ENCODE results near the gene KRTAP5-6.
"Not testable (repeated sequence)": the region's sequence is repeated elsewhere in the genome, so short reads cannot be mapped to it uniquely, and the experiment has no call there.

Gene KRTAP5-6

DNA sequence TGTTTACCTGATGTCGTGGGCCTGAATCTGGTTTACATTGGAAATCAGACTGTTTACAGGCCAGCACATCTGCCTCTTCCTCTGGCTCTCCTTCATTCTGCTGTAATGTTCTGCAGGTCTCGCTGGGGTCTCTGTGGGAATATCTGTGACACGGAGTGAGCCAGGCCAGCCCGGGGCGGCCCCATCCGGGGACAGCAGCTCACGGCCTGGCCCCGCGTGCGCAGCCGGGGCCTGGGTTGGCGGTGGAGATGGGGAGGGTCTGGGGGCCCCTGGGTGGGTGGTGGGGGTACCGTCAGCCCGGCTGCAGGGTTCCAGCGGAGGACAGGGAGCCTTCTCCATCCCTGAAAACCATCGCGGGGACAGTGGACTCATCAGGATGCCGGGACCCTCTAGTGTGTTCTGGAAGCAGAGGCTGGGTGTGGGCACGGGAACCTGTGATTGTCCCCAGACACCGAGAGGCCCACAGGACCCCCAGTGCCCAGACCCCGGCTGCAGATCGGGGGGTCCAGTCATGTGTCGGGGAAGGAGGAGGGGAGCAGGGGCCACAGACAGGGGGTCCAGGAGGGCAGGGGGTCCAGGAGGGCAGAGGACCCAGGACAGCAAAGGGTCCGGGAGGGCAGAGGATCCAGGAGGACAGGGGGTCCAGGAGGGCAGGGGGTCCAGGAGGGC is 13.0 kb upstream of the KRTAP5-6 start:
- not testable (repeated sequence) for DNase-seq

DNA sequence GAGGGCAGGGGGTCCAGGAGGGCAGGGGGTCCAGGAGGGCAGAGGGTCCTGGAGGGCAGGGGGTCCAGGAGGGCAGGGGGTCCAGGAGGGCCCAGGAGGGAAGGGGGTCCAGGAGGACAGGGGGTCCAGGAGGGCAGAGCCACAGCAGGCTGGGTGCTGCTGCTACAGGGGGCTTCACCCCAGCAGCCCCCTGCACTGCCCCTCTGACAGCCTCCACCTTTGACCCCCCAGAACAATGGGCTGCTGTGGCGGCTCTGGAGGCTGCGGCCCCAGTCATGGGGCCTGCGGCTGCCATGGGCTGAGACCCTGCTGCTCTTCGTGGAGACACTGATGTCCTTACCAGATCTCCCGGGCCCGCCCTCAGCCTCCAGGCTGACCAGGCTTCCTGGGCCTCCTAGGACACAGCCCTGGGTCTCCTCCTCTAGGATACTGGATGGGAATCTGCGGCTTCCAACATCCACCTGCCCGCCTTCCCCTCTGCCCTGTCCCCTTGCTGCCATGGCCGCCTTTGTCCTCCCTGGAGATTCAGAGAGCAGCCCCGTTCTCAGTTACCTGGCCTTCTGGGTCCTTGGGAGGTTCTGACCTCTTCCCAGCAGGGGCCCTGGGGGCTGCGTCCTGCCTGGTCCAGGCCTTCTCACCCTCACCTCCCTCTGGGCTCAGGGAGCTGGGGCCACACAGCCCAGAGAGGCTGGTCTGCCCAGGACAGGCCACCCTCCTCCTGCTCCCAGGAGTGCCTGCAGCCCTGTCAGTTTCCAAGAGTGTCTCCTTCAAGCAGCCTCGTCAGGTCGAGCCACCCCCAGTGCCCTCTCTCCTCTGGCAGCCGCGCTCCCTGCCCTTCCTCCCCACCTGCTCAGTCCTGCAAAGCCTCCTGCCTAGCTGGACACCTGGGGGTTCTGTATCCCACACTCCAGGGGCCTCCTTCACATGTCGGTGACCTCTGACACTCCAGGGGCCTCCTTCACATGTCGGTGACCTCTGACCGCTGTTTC is 11.8 kb upstream of the KRTAP5-6 start:
- DNase-seq = not testable (repeated sequence)

DNA sequence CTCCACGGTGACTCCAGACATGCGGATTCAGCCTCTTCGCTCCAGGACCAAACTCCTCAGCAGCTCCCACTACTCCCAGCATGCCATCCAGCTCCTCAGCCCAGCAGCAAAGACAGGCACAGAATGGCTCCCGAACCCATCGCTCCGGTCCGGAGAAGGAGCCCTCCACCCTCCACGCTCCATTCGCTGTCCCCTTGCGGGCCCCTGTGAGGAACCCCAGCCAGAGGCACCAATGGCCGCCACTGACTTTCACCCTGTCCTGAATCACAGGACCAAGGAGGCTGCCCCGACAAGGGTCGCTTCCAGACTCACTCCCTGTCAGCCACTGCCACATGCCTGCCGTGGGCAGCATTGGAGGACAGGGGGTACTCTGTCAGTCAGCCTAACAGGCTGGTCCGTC is 10.8 kb upstream of the KRTAP5-6 start:
- DNase-seq = not testable (repeated sequence)

DNA sequence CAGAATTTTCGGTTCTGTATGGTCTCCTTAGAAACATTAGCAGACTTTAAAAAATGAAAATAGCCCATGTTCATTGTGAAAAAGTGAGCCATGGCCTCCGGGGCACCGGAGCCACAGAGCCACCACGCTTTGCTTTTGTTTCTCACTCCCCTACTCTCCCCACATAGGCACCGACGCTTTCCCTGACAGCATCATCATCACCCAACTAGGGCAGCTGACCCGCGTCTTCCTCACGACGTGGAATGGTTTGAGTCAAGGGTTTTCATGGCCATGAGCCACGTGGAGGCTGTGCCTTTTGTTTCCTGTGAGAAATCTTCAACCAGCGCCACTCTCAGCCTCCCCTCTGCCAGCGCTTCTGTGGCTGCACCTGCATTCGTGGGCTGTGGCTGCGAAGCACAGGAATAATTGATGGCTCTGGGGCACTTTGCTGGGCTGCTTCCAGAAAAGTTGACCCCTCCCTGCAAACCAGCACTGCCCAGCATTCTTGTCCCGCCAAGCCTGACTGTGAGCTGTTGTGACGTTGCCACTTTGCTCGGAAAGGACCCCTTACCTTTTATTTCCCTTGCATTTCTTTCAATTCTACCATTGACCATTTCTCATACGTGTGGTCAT is 8.6 kb upstream of the KRTAP5-6 start:
- DNase-seq = not testable (repeated sequence)

DNA sequence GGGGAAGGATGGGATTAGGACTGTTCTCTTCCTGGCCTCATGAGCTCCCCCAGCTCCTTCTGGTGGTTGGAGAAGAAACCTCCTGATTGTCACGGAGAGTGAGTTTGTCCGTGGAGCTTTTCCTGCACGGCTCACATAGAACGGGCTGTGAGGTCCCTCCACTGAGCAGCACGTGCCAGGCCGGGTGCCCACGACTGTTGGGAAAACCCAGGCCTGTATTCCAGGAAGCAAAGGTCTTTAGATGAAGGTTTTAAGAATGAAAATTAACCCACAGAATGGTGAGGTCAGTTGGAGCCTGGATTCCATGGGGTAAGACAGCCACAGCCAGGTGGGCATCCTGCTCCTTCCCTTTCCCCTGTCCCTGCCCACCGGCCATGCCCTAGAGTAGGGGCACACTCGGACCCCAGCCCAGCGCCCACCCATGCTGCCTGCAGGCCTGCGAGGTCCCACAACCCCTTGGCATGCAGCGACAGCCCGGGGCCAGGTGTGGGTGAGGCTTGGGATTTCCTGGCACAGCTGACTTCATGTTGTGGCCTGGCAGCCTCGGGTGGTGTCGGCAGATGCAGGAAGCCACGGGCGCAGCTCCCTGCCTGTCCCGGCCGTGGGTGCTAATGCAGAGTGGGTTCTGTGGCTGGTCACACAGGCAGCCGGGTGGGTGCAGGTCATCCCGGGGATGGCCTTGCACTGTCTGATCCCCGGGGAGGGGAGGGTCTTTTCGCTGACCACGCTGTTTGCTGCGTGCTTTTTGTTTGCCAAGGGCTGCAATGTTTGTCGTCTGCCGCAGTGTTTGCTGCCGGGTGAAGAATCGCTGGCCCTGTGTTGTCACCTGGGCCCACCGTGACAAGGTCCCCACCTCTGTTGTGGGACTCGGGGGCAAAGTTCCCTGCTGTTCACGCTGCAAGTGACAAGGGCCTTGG is 7.5 kb upstream of the KRTAP5-6 start:
- not testable (repeated sequence) for DNase-seq

DNA sequence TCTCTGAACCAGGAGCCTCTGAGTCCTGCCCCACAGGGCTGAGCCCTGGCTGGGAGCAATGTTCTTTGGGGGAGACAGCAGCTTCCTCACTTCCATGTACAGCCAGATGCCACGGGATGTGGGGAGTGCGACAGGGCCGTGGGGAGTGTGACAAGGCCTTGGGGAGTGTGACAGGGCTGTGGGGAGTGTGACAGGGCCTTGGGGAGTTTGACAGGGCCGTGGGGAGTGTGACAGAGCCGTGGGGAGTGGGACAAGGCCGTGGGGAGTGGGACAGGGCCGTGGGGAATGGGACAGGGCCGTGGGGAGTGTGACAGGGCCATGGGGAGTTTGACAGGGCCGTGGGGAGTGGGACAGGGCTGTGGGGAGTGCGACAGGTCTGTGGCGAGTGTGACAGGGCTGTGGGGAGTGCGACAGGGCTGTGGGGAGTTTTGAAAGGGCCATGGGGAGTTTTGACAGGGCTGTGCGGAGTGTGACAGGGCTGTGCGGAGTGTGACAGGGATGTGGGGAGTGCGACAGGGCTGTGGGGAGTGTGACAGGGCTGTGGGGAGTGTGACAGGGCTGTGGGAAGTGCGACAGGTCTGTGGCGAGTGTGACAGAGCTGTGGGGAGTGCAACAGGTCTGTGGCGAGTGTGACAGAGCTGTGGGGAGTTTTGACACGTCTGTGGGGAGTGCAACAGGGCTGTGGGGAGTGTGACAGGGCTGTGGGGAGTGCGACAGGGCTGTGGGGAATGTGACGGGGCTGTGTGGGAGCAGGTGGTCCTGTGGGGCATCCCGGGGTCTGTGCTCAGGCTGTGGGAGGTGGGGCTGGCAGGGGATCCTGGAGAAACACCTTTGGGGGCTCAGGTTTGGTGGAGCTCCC is 6.6 kb upstream of the KRTAP5-6 start:
- no peak for DNase-seq

DNA sequence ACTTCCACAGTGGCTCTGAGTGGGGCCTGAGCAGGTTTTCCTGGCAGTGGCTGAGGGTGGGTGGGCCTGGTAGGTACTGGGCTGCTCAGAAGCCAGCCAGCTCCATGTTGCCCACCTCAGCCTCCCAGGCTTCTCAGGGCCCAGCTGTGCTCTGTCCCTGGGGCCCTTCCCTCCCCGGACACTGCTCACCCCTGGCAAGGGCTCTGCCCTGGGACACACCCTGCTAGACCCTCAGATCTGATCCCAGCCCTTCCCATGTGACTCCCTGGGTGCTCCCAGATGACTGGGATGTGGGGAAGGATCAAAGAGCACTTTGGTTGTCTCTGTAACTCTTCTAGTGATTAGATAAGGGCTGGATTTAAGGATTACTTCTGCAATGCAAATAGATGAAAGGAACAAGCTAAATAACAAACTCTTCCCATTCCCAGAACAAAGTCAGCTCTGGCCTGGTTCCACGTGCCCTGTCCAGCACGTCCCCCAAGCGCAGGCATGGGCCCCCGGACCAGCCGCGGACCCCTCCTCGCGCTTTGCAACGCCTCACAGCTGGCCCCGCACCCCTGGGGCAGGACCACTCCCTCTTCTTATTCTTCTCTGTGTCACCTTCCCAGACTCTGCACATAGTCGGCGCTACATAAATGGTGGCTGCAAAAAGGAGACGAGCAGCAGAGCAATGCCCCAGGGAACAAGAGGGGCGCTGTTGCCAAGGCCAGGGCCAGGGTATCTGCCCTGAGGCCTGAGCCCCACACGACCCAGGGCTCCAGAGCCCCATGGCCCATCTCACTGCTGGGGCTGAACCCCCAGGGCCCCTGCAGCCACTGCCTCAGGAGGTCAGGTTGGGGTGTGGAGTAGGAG is 5.7 kb upstream of the KRTAP5-6 start:
- DNase-seq = no peak

DNA sequence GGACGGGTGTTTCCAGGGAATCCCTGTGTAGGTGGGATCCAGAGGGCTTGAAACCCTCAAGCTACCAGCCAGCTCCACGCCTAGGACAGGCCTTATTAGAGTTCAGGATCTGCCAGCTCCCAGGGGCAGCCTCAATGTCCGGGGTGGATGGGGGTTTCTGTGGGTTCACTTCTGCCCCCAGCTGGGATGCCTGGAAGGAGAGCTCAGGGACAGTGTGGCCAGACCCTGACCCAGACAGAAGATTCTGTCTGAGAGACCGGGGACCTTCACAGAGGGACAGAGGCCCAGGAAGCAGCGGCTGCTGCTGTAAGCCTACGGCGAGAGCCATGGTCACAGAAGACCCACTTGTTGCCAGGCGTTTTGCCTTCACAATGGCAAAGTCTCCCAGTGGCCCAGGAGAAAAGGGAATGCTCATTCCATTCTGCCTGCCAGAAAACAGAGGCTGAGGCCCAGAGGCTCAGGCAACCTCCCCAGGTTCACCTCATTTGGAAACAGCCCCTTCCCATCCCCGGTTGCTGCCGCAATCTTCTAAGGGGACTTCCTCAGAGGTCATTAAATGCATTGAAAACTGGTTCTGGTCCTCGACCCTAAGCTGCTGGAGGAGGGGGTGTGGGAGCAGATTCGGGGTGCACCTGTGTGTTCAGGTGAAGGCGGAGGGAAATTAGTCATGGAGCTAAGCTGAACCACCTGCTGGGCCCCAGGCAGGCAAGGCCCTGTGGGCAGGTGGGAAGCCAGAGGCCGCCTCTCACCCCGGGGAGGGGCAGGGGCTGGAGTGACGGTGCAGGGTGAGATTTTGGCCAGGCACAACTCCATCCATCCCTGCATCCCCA is 4.9 kb upstream of the KRTAP5-6 start:
- no peak for DNase-seq

DNA sequence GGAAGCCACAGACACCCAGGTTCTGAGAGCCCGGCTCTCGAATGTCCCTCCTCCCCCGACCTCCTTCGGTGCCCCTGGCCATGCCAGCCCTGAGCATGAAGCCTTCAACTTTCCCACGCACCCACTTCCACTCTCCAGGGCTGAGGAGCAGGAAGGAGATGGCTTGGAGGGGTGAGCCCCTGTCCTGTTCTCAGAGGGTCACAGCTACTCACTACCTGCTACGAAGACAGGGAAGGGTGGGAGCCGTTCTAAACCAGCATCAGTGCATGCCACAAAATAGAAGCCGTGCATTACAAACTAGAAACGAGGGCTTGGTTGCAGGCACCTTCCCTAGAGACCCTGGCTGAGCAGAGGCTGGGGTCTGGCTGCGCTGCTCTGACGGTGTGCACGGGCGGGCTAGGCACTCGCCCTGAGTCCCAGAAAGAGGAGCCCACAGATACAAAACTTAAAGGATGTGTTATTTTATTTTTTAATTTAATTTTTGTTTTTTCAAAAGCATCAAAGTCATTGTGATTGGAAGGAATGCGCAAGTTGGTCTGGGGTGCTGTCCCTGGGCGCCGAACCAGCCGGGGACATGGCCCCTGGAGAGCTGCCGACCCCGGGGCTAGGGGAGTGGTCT is 4.2 kb upstream of the KRTAP5-6 start:
- DNase-seq = no peak

DNA sequence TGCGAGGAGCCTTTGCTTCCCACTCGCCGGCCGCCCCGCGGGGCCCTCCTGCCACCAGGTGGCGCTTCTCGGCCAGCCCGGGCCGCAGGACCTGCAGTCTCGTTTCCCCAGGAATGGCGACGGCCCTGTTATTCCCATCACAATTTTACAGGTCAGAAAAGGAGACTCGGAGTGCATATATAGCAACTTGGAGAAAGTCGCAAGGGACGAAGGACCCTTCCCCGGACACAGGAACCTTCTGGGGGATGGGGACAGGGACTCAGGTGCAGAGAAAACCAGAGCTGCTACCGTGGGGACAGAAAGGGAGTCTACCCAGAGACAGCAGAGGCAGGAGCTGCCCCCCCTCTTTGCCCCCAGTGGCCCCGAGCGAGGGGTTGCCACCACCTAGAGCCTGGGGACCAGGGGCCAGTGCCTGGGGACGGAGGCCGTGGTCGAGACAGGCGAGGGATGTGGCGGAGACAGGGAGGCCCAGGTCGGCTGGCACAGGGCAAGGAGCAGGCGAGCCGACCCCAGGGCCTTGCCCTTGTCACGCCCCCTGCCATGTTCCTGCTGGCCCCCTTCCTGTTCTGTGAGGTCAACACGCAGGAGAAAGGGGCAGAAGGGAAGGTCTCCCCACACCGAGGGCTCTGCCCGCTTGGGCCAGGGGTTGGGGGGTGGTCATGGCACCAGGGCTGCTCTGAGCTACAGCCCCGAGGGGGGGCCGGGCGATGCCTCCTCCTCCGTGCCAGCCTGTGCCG is 3.5 kb upstream of the KRTAP5-6 start:
- DNase-seq = no peak

DNA sequence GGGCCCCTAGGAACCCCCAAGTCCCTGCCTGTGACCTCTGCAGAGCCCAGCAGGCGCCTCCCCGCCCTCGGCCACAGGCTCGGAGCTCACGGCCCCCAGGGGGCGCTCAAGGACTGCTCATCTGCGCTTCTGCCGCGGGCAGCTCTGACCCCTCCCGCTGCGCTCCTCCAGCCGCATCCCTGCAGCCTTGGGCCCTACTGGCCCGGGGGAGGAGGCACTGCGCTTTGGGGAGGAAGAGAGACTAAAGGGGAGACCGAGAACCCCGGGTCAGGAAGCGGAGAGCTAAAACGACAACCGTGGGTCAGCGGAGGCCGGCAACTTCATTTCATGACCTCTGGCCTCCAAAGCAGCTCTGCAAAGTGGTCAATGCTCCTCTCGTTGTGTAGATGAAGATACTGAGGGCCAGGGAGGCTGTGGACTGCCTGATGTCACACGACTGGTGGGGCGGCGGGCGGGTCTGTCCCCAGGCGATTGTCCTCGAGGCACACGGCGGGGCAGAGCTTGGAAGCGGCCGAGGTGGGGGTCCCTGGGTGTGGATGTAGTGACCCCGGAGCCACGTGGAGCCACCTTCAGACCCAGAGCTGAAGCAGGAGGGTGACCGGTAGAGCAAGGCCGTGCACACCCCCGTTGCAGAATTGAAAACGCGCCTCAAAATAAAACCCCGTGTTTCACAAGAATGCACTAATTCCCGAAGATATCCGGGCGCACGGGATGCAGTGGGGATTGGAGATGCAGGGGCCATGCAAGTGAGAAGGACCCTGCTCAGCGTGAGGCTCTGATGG is 2.7 kb upstream of the KRTAP5-6 start:
- no peak for DNase-seq

DNA sequence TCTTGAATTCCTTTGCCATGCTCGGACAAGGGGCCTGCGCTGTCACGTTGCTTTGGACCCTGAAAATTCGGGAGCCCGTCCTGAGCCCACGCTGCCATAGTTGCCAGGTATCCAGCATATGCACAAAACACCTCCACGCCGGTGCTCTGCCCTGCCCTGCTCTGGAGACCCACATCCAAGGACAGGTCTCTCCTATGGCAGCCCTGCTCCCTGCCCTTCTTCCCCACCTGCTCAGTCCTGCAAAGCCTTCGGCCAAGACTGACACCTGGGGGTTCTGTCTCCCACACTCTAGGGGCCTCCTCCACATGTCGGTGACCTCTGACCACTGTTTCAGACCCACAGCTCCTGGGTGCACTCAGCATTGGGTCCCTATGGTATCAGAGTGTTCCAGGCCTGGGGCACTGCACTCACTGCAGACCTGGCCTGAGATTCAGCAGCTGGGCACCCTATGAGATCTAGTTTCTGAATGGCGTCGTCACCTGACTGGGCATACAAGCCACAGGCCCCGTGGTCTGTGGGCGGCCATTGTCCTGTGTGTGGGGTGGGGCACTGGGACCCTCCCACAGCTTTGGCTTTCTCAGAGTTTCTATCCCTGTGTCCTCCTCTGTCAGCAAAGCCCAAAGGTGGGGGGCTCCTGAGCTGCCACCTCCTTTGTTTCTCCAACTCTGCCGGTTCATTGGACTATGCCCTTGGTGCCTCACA is 2.0 kb upstream of the KRTAP5-6 start:
- no peak for DNase-seq

DNA sequence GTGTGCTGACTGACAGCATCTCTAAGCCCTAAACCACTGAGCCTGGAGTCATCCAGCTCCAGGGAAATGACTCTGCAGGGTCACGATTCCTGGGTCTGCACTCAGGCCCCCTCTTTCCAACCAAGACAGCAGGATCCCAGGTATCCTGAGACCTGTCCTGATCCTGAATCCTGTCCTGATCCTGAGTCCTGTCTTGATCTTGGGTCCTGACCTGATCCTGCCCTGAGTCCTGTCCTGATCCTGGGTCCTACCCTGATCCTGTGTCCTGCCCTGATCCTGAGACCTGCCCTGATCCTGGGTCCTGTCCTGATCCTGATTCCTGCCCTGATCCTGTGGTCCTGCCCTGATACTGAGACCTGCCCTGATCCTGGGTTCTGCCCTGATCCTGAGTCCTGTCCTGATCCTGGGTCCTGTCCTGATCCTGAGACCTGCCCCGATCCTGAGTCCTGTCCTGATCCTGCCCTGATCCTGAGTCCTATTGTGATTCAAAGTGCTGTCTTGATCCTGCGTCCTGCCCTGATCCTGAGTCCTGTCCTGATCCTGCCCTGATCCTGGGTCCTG is 1.4 kb upstream of the KRTAP5-6 start:
- no peak for DNase-seq

DNA sequence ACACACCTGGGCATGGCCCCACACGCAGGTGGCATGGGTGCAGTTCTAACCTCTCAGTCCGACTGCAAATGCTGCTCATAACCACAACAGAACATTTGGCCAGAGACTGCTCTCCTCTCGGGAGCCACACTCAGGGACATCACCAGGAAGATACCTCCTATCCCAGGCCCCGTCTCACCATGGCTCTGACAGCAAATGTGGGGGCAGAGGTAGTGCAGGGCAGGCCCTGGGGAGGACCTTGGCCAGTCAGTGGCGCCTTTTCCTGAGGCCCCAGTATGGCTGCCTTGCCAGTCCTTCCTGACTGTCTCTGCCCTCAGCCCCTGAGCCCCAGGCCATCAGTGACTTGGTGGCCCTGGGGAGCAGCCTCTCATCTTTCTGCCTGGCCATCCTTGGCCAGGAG is 2.8 kb downstream of the KRTAP5-6 start:
- no peak for DNase-seq

DNA sequence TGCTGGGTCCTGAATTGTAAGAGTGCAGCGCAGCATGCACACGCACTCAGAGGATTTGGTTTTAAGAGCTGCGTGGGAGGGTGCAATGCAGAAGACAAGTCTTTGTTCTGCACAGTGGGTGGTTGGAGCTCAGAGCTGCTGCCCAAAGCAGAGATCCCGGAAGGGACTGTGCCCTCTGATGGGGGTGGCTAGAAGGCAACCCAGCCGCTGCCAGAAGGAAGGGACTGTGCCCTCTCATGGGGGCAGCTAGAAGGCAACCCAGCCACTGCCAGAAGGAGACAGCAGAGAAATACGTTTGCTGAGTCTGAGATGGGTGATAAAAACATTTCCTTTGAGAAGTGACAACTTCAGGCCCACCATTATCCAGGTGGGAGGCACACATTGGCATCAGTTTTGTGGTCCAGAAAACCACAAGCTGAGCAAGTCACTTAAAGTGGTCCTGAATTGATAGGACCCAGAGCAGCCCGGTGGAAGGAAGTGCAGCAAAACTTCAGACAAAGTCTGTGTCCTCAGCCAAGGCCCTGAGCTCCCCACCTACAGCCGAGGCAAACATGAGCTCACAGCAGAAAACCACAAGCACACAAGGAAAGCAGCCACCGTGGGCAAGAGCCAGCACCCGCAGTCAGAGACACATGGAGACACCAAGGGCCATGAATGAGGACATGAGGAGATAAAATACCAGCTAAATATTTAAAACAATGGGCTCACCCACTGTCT is 4.3 kb downstream of the KRTAP5-6 start:
- DNase-seq = no peak

DNA sequence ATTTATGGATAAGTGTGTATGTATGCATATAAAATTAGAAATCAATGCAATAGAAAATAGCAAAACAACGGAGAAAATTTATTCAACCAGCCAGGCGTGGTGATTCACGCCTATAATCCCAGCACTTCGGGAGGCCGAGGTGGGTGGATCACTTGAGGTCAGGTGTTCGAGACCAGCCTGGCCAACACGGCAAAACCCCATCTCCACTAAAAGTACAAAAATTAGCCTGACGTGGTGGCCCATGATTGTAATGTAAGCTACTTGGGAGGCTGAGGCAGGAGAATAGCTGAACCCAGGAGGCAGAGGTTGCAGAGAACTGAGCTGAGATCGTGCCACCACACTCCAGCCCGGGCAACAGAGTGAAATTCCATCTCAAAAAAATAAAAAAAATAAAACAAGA is 5.5 kb downstream of the KRTAP5-6 start:
- no peak for DNase-seq
